Caco-2 (cell line): ENCODE data around the gene USP32. TPM values are rescaled to one million over a fixed set of nuclear protein-coding genes. Genes with fewer than 3 reads are reported as not detected.

Experiments
- BruUV-seq: library from RNA; stranded (reverse); fragments of 400-500 nt; replicated peaks from 2 replicates; lab custom pipeline; 2021; lab: Mats Ljungman, UMichigan
- CTCF ChIA-PET: fragments of 300-600 bp; sonication (Branson Sonifier 250); formaldehyde crosslinking; loops from one replicate; lab custom pipeline; 2022; ENCODE audit warnings: antibody characterized with exemption; lab: Charles Lee
- POLR2A ChIA-PET: fragments of 300-600 bp; sonication (Branson Sonifier 250); formaldehyde crosslinking; loops from one replicate; lab custom pipeline; 2022; ENCODE audit warnings: antibody characterized with exemption; lab: Charles Lee
- DNase-seq, 2 experiments: peaks; one replicate each; pipeline versions ENCODE4 v3.0.0 to v3.0.0-alpha.2; 2020 to 2022
- H3K27me3 ChIP-seq: replicated peaks from 2 replicates; pipeline ENCODE4 v1.6.0; 2011; ENCODE audit warnings: low read length; ENCODE audit not compliant: control insufficient read depth, insufficient read depth
- H3K36me3 ChIP-seq: 2 replicates; pipeline ENCODE4 v1.5.1; 2011; ENCODE audit warnings: low read length; ENCODE audit not compliant: control insufficient read depth, insufficient read depth
- H3K4me1 ChIP-seq: fragments of 250-450 bp; sonication (Bioruptor Pico); 2 replicates; pipeline ENCODE4 v1.5.1; 2020; ENCODE audit warnings: mild to moderate bottlenecking
- H3K4me3 ChIP-seq: 2 replicates; pipeline ENCODE4 v1.5.1; 2011; ENCODE audit warnings: low read depth, mild to moderate bottlenecking, control low read depth, low read length
- H3K9me3 ChIP-seq: fragments of 250-450 bp; sonication (Bioruptor Pico); 2 replicates; pipeline ENCODE4 v1.5.1; 2020; ENCODE audit warnings: mild to moderate bottlenecking, moderate library complexity
- H3K27ac Mint-ChIP-seq: one replicate; pipeline ENCODE4 v1.8.0; 2022; ENCODE audit warnings: mixed read lengths; ENCODE audit not compliant: unreplicated experiment
- H3K27me3 Mint-ChIP-seq: one replicate; pipeline ENCODE4 v1.8.0; 2022; ENCODE audit warnings: mixed read lengths; ENCODE audit not compliant: insufficient read depth, unreplicated experiment
- H3K36me3 Mint-ChIP-seq: one replicate; pipeline ENCODE4 v1.8.0; 2022; ENCODE audit warnings: mild to moderate bottlenecking, mixed read lengths; ENCODE audit not compliant: insufficient read depth, unreplicated experiment
- H3K4me1 Mint-ChIP-seq: one replicate; pipeline ENCODE4 v1.8.0; 2022; ENCODE audit warnings: low read depth, mixed read lengths; ENCODE audit not compliant: unreplicated experiment
- H3K4me3 Mint-ChIP-seq: one replicate; pipeline ENCODE4 v1.8.0; 2022; ENCODE audit warnings: mild to moderate bottlenecking, moderate library complexity, mixed read lengths; ENCODE audit not compliant: unreplicated experiment
- H3K9me3 Mint-ChIP-seq: one replicate; pipeline ENCODE4 v1.8.0; 2022; ENCODE audit warnings: mixed read lengths; ENCODE audit not compliant: unreplicated experiment
- intact Hi-C: fragments of 100-400 bp; cut with micrococcal nuclease; formaldehyde crosslinking; loops from one replicate; pipeline ENCODE4 v1.10.0; 2022; ENCODE audit not compliant: unreplicated experiment
- total RNA-seq: library from RNA; stranded (reverse); gene quantifications from 2 replicates; pipeline ENCODE4 v1.2.3, GENCODE V29; 2022
- TF ChIP-seq, protein P1 (sequence below), 2 experiments: fragments of 200-600 bp in 1 of 2; IDR thresholded peaks; 1 replicate in 1 of 2; 2 replicates in 1 of 2; pipeline versions ENCODE4 v1.5.1 to v1.8.0; 2011 to 2022; ENCODE audit warnings: antibody characterized with exemption in 1 of 2, control low read depth in 1 of 2, inconsistent platforms in 1 of 2, low read depth in 1 of 2, low read length in 1 of 2, mild to moderate bottlenecking in 1 of 2, moderate library complexity in 1 of 2; ENCODE audit not compliant: insufficient read depth in 1 of 2, severe bottlenecking in 1 of 2, unreplicated experiment in 1 of 2

The USP32 gene
- total RNA-seq, 1 experiment from 2014 or later = 53.3 TPM

DNA sequence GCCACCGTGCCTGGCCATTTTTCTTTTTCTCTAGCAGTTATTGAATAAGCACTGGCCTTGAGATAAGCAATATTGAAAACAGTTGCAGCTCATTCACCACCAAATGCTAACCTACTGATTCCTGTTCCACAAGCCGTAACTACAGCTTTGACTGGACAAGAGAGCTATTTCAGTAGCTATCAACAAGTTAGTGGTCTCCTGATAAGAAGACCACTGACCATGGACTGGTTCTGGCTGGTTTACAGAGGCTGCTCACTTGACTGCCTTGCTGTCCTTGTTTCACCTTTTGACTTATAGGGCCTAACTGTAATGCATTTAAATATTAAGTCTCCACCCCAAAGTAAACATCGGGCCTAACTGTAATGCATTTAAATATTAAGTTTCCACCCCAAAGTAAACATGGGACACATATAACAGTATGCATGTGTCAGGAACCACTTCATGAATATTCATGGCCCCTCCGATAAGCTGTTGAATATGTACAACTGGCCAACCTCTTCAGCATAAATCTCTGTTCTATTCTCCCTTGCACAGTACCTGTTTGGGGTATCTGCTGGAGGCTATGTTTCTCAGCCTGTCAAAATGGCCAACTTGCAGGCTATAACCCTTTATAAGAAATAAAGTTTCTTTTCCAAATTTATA is 94.1 kb downstream of the USP32 start:
- ChIA-PET POLR2A (interaction anchor here (0.5 kb wide), 1 partner anchor 280 kb away, joined by 7 read pairs; no protein-coding TSS in a partner anchor), CTCF (no interaction called here)
- TF ChIP-seq, protein P1, sequence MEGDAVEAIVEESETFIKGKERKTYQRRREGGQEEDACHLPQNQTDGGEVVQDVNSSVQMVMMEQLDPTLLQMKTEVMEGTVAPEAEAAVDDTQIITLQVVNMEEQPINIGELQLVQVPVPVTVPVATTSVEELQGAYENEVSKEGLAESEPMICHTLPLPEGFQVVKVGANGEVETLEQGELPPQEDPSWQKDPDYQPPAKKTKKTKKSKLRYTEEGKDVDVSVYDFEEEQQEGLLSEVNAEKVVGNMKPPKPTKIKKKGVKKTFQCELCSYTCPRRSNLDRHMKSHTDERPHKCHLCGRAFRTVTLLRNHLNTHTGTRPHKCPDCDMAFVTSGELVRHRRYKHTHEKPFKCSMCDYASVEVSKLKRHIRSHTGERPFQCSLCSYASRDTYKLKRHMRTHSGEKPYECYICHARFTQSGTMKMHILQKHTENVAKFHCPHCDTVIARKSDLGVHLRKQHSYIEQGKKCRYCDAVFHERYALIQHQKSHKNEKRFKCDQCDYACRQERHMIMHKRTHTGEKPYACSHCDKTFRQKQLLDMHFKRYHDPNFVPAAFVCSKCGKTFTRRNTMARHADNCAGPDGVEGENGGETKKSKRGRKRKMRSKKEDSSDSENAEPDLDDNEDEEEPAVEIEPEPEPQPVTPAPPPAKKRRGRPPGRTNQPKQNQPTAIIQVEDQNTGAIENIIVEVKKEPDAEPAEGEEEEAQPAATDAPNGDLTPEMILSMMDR (IDR thresholded peaks at IDR 0.05; ENCODE audit: insufficient read depth in 1 of 2, low read depth in 1 of 2, low read length in 1 of 2, severe bottlenecking in 1 of 2, unreplicated experiment in 1 of 2) = no peak
- H3K4me1 Mint-ChIP-seq = peaks cover 6% of the 10 kb centered on the region
- no peak overlapping the region for H3K27ac Mint-ChIP-seq
- H3K36me3 Mint-ChIP-seq = peaks cover 6% of the 10 kb centered on the region
- no peak overlapping the region for H3K4me3 Mint-ChIP-seq
- BruUV-seq = no TSS peak
- DNase-seq = no peak
- H3K36me3 ChIP-seq = no peaks in the 10 kb centered on the region
- H3K4me3 ChIP-seq = no peak overlapping the region
- intact Hi-C loops = no loop called here
- no peaks in the 10 kb centered on the region for H3K9me3 ChIP-seq
- H3K27me3 ChIP-seq = no peaks in the 10 kb centered on the region
- no peaks in the 10 kb centered on the region for H3K9me3 Mint-ChIP-seq
- peaks cover 7% of the 10 kb centered on the region for H3K4me1 ChIP-seq
- H3K27me3 Mint-ChIP-seq = no peaks in the 10 kb centered on the region

DNA sequence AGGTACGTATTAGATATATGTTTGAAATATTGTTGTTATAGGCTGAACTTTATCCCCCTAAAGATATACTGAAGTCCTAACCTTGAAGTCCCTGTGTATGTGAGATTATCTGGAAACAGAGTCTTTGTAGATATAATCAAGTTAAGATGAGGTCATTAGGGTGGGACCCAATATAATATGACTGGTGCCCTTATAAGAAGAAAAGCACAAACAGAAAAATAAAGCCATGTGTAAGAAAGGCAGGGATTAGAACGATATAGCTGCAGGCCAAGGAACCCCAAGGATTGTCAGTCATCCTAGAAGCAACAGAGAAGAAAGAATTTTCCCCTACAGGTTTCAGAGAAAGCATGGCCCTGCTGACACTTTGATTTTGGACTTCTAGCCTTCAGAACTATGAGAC is 95.8 kb downstream of the USP32 start:
- TF ChIP-seq, protein P1 (IDR thresholded peaks at IDR 0.05; ENCODE audit: insufficient read depth in 1 of 2, low read depth in 1 of 2, low read length in 1 of 2, severe bottlenecking in 1 of 2, unreplicated experiment in 1 of 2) = no peak
- Mint-ChIP-seq H3K9me3 (no peaks in the 10 kb centered on the region), H3K36me3 (peaks cover 6% of the 10 kb centered on the region), H3K27ac (no peak overlapping the region), H3K27me3 (no peaks in the 10 kb centered on the region), H3K4me1 (peaks cover 6% of the 10 kb centered on the region), H3K4me3 (no peak overlapping the region)
- no peaks in the 10 kb centered on the region for H3K4me1 ChIP-seq
- no peaks in the 10 kb centered on the region for H3K9me3 ChIP-seq
- no peaks in the 10 kb centered on the region for H3K27me3 ChIP-seq
- intact Hi-C loops = no loop called here
- BruUV-seq = no TSS peak
- no peak for DNase-seq
- no peak overlapping the region for H3K4me3 ChIP-seq
- POLR2A ChIA-PET = no interaction called here
- CTCF ChIA-PET = no interaction called here
- no peaks in the 10 kb centered on the region for H3K36me3 ChIP-seq

DNA sequence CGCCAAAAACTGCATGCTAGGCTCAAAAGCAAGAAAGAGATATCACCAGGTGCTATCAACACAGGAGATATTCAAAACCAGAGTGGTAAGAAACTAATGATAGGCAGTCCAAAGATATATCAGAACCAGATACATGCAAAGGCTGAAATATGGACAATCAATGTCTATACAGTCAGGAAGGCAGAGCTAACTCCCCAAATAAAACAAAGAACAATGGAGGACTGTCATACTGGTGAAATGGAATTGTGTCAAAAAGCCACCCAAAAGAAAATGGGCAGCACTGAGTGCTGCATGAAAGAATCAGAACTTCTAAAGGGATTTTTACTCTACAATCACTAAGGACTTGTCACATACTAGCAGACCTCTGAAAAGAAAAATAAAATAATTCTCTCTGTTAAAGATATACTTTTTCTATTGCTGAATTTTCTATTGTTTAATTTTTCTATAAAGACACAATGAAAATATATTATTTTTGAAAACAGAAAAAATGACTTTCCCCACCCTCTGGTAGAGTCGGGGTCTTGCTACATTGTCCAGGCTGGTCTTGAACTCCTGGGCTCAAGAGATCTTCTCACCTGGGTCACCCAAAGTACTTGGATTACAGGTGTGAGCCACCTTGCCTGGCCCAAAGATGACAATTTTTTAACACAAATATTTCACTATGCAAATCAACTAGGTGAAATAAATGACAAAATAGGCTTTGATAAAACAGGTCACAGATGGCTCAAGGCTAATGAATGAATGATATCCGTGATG is 98.2 kb downstream of the USP32 start:
- Histone ChIP-seq H3K9me3 (no peaks in the 10 kb centered on the region), H3K27me3 (no peaks in the 10 kb centered on the region), H3K4me3 (no peak overlapping the region), H3K36me3 (no peaks in the 10 kb centered on the region), H3K4me1 (no peaks in the 10 kb centered on the region)
- Mint-ChIP-seq H3K4me1 (peaks cover 6% of the 10 kb centered on the region), H3K4me3 (no peak overlapping the region), H3K9me3 (no peaks in the 10 kb centered on the region), H3K27me3 (no peaks in the 10 kb centered on the region), H3K36me3 (no peaks in the 10 kb centered on the region), H3K27ac (no peak overlapping the region)
- ChIA-PET CTCF (no interaction called here), POLR2A (no interaction called here)
- BruUV-seq = no TSS peak
- intact Hi-C loops = no loop called here
- TF ChIP-seq, protein P1 (IDR thresholded peaks at IDR 0.05; ENCODE audit: insufficient read depth in 1 of 2, low read depth in 1 of 2, low read length in 1 of 2, severe bottlenecking in 1 of 2, unreplicated experiment in 1 of 2) = no peak
- DNase-seq = no peak
